ENCODE measurements around the gene CD40.

GRCh38 chr20:46113113-46113470, 5.0 kb upstream of the CD40 start:
- TF ChIP-seq, protein P1, sequence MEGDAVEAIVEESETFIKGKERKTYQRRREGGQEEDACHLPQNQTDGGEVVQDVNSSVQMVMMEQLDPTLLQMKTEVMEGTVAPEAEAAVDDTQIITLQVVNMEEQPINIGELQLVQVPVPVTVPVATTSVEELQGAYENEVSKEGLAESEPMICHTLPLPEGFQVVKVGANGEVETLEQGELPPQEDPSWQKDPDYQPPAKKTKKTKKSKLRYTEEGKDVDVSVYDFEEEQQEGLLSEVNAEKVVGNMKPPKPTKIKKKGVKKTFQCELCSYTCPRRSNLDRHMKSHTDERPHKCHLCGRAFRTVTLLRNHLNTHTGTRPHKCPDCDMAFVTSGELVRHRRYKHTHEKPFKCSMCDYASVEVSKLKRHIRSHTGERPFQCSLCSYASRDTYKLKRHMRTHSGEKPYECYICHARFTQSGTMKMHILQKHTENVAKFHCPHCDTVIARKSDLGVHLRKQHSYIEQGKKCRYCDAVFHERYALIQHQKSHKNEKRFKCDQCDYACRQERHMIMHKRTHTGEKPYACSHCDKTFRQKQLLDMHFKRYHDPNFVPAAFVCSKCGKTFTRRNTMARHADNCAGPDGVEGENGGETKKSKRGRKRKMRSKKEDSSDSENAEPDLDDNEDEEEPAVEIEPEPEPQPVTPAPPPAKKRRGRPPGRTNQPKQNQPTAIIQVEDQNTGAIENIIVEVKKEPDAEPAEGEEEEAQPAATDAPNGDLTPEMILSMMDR (conservative IDR thresholded peaks at IDR 0.05 in 1 of 2, IDR thresholded peaks at IDR 0.05 in 1 of 2; ENCODE audit: extremely low read depth in 1 of 2, insufficient read depth in 1 of 2, low read depth in 1 of 2, low read length in 2 of 2) = no peak
- TF ChIP-seq EZH2 (IDR thresholded peaks at IDR 0.05; ENCODE audit: borderline replicate concordance, low read length) = no peak

Measured in mammary epithelial cell (primary cell).